CD4-positive, alpha-beta T cell treated with Interferon gamma for 1 hour (primary cell): ENCODE measurements around the gene CYTH1.

Experiments
- DNase-seq: peaks from one replicate; pipeline ENCODE4 v3.0.0-alpha.2; 2020

Gene CYTH1

DNA sequence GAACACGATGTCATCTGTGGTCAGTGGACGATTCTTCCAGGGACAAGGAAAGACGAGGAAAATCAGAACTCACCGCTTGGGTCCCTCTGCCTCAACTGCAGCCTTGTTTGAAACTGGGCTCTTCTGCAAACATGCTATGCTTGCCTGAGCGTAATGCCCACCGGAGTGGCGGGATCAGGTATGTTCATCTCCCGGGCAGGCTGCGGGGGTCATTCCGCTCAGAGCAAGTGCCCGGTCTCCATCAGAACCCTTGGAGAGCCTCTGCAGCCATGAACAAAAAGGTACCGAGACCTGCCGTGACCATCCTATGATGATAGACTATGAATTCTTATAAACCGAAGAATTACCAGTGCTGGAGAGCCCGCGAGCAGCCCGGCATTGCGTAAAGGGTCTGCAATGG, 140.4 kb downstream of the CYTH1 start:
- no peak for DNase-seq

GRCh38 chr17:78641243-78641642, 140.8 kb downstream of the CYTH1 start:
- no peak for DNase-seq

GRCh38 chr17:78640700-78641099, 141.4 kb downstream of the CYTH1 start:
- DNase-seq: no peak

DNA sequence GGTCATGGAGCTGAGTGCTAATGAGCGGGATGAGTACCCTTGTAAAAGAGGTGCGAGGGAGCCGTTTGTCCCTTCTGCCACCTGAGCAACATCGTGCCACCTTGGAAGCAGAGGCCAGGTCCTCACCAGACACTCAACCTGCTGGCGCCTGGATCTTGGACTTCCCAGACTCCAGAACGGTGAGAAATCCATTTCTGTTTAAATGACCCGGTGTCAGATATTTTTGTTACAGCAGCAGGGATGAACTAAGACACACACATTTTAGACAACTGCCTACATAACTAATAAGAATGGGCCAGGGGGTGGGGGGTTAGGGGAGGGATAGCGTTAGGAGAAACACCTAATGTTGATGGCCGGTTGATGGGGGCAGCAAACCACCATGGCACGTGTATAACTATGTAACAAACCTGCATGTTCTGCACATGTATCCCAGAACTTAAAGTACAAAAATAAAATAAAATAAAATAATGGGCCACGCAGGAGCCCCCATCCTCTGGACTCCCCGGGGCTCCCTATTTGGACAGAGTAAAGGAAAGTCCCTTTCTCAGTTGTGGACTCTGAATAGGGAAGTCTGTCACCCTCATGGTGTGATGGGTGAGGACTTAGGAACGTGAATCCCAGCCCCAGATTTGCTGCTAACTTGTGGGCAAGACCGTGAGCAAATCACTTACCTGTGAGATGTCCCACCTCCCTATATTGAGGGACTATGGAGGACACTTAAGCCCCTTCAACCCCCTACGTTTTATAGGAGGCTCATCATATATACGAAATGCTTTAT, 144.2 kb downstream of the CYTH1 start:
- no peak for DNase-seq

DNA sequence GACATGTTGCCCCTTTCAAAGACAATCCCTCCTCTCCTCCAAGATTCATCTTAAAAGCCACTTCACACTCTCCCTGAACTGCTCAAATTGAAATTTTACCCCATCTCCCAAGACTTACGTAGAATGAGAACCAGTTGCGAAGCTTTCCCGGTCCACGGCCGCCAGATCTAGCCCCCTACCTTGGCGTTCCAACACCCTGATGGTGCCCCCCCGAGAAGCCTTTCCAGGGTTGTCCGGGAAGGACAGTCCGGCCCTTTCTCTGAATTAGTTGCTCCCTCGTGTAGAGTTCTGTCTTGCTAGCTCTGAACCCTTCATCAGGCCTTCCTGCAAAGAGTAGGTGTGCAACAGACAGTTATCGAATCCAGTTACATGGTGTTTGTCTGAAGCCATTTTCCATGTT, 144.9 kb downstream of the CYTH1 start:
- no peak for DNase-seq

DNA sequence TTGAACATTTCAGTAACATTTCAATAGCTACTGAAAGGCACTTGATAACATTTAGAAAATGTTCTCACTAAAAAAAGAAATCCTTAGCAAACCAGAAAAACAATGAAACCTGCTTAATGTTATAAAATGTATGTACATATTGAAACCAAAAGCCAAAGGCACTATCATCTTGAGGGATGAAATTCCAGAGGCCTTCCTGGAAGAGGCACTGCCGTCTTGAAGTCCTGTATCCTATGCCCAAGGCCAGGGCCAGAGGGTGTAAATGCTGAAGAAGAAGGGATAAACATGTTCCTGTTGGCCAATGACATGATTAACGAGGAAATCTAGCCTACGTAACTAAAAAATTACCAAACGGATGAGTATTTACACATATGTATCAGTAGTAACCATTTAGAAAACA, 147.9 kb downstream of the CYTH1 start:
- no peak for DNase-seq

DNA sequence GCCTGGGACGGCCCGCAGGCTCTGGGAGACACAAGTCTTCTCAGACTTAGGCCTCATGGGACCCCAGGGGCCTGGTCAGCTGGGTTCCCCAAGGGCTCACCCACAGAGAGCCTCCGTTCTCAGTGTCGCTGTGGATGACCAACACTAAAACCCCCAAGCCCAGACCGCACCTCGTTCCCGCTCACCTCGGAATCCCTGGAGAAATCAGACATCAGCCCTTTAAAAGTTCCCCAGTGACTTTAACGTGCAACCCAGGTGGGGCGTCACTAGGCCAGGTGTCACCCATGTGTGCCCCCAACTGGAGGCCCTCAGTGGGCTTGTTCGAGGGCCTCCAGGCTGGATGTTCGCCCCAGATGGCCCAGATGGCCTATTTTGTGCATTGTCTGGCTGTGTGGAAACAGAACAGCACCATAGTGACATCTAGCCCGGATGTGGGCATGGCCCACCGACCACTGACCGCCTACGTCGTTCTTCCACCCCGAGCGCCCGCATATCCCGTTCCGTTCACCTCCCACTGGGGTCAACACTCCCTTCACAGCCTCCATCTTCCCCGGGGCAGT, 152.6 kb downstream of the CYTH1 start:
- DNase-seq: no peak

GRCh38 chr17:78628547-78629435, 153.3 kb downstream of the CYTH1 start:
- no peak for DNase-seq

- no peak for DNase-seq
Measured at GRCh38 chr17:78624324-78625151, 157.5 kb downstream of the CYTH1 start.
